ENCODE data around the gene AMACR.

DNA sequence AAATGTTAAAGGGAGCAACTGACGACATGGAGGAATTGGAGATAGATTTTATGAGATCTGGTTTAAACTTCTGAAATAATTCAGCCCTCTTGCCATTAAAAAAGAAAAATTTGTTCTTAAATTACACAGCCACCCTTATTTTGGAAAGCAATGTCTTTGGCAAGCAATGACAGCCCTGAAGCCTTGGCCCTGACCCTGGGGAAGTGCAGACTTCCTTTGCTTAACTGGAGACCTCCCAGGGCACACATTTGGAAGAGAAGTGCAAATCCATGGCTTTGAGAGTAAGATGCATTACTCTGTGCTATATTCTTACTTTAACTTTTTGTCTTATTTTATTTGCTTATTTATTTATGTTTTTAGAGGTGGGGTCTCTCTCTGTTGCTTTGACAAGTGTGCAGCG is 49.7 kb downstream of the AMACR start:
- TF ChIP-seq, protein P1, sequence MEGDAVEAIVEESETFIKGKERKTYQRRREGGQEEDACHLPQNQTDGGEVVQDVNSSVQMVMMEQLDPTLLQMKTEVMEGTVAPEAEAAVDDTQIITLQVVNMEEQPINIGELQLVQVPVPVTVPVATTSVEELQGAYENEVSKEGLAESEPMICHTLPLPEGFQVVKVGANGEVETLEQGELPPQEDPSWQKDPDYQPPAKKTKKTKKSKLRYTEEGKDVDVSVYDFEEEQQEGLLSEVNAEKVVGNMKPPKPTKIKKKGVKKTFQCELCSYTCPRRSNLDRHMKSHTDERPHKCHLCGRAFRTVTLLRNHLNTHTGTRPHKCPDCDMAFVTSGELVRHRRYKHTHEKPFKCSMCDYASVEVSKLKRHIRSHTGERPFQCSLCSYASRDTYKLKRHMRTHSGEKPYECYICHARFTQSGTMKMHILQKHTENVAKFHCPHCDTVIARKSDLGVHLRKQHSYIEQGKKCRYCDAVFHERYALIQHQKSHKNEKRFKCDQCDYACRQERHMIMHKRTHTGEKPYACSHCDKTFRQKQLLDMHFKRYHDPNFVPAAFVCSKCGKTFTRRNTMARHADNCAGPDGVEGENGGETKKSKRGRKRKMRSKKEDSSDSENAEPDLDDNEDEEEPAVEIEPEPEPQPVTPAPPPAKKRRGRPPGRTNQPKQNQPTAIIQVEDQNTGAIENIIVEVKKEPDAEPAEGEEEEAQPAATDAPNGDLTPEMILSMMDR (conservative IDR thresholded peaks at IDR 0.05; ENCODE audit: low read length), result no peak
- no peak for TF ChIP-seq EZH2phosphoT487 (IDR thresholded peaks at IDR 0.05; ENCODE audit: borderline replicate concordance, low read depth, low read length)

All from OCI-LY7 (cell line).